T-helper 9 cell (primary cell): ENCODE data around the gene CRYAA.
"Not testable (repeated sequence)": the region's sequence is repeated elsewhere in the genome, so short reads cannot be mapped to it uniquely, and the experiment has no call there.

Experiments
- DNase-seq: peaks from one replicate; pipeline ENCODE4 v3.0.0-alpha.2; 2020
- total RNA-seq, 2 donors: gene quantifications; one replicate each; lab custom pipeline; 2026; lab: John Stamatoyannopoulos, UW

Gene CRYAA, protein sequence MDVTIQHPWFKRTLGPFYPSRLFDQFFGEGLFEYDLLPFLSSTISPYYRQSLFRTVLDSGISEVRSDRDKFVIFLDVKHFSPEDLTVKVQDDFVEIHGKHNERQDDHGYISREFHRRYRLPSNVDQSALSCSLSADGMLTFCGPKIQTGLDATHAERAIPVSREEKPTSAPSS
- total RNA-seq = 0 reads per million in 2 donors

DNA sequence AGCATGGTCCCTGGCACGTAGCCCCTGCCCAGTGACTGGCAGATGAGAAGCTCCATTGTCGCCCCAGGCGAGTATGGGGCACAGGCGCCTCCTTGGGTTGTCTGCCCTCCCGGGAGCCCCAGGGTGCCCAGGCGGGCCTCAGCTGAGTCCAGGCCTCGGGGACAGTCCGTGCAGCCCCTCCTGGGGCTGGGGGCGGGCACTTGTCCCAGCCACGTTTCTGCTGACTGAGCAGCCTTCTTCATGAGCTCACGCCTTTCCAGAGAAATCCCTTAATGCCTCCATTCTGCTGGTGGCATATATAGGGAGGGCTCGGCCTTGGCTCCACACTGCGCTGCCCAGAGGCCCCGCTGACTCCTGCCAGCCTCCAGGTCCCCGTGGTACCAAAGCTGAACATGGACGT, at the start of gene CRYAA:
Gene CRYAA, plus strand, starts transcription at position 301 of the 400 bp plus-strand sequence. Its CDS starts 92 bp downstream, at position 393.
- DNase-seq = not testable (repeated sequence)

DNA sequence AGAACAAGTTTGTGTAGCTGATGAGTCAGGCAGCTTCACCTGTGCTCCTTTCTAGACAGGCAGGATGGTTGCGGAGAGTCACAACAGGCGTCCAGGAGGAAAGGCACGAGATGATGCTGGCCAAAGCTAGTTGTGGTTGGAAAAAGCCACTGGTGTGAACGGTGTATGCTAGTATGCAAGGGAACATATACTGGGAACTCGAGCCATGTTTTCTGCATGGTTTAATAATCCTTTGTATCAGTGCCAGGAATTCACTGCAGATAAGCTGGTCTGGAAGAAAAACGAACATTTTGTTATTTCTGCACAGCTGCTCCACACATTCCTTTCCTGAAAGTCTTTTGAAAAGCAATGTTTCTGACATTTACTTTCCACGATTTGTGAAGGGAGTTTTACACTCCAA, 38.7 kb upstream of the CRYAA start:
- DNase-seq = not testable (repeated sequence)

DNA sequence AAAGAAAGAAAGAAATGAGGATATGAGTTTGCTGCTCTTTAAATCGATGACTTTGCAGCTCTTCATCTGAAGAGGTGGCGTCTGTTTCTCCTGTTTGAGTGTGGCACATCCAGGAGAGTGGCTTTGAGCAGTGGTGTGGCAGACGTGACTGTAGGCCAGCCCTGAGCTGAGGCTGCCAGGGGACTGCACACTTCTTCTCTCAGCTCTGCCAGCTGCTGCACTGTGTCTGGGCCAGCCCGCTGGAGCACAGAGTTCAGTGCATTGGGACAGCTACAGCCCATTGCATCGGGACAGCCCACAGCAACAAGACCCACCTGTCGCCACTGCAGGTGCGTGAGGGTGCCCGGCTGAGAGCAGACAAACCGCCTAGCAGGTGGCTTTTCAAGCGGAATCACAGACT, 34.3 kb upstream of the CRYAA start:
- not testable (repeated sequence) for DNase-seq

DNA sequence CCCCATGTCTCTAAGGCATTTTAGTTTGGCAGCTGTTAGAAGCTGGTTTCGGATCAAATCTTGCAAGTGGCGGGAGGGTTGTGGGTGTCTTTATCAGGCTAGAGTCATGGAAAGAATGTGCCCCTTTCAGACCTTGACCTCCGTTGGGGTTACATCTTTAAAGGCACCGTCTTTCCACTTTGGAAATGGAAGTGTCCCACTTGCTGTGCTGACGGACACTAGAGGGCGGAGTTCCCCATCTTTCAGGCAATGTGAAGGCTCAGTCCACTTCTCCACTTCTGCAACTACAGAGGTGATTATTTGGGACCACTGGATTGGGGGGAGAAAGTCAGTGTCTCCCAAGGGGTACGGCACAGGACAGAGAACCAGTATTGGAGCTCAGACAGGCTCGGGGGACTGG, 29.9 kb upstream of the CRYAA start:
- DNase-seq = not testable (repeated sequence)

DNA sequence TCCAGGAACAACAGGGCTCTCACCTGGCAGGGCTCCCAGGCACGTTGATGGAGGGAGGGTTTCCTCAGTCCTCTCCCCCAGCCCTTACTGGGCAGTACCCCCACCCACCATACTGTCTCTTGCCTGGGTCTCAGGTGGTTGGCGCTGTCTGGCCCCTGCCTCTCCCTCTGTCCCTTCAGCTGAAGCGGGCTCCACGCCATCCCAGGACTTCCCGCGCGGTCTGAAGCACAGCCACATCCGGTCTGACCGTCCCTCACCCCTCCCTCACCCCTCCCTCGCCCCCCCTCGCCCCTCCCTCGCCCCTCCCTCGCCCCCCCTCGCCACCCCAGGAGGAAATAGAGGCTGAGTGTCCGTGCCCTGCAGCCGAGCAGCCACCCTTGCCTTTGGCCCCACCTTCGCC, 27.4 kb upstream of the CRYAA start:
- DNase-seq = not testable (repeated sequence)

DNA sequence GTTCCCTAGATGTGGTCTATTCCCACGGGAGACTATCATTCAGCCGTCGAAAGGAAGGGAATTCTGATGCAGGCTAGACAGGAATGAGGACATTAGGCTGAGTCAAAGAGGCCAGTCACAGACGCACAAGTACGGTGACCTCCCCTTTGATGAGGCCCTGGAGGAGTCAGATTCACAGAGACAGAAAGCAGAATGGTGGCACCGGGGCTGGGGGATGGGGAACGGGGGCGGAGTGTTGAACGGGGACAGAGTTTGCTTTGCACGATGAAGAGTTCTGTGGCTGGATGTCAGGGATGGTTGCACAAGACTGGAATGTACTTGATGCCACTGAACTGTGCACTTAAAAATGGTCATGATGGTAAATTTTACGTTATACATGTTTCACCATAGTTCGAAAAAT, 22.2 kb upstream of the CRYAA start:
- DNase-seq = not testable (repeated sequence)

DNA sequence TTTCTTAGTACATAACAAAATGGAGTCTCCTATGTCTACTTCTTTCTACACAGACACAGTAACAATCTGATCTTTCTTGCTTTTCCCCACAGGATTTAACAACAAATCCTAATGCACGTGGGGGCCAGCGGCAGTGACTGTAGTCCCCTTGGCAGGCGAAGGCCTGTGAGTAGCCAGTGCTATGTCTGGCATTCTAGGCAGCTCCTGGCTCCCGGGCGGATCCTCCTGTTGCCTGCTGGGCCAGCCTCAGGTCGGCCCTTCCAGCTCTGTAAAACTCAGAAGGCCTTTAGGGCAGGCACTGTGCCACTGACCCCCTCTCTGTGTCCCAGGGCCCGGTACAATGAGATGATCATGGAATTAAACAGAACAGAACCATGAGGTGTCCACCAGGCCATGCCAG, 20.8 kb upstream of the CRYAA start:
- not testable (repeated sequence) for DNase-seq

DNA sequence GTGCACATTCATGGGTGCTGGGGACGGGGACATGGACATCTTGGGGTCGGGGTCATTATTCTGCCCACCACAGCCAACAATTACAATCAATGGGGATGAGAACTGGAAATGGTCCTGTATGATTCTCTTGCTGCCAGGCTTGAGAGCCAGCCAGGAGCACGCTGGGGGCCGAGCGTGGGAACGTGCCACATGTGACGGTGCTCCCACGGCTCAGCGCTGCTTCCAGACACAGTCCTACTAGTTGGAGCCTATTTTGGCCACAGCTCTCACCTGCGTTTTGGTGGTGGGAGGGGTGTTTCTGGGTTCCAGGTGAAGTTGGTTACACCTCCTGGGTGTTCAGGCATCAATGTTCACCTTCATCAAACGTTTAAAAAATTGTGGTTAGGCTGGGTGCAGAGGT, 19.5 kb upstream of the CRYAA start:
- DNase-seq = not testable (repeated sequence)

DNA sequence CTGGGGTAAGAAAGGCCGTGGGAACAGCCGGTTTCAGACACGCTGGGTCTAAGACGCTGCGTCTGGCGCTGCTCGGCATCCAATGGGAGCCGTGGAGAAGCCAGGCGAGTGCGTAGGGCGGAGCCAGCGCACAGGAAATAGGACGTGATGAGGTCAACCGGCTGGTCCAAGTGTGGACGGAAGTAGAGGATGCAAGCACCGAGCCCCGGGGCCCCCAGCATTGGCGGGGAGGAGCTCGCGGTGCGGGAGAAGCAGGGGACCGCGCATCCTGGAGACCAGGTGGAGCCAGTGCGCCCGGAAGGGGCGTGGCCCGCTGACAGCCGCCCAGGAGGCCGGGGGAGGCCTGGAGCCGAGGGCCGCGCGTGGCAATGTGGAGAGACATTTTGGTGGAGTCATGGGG, 15.2 kb upstream of the CRYAA start:
- DNase-seq = not testable (repeated sequence)

DNA sequence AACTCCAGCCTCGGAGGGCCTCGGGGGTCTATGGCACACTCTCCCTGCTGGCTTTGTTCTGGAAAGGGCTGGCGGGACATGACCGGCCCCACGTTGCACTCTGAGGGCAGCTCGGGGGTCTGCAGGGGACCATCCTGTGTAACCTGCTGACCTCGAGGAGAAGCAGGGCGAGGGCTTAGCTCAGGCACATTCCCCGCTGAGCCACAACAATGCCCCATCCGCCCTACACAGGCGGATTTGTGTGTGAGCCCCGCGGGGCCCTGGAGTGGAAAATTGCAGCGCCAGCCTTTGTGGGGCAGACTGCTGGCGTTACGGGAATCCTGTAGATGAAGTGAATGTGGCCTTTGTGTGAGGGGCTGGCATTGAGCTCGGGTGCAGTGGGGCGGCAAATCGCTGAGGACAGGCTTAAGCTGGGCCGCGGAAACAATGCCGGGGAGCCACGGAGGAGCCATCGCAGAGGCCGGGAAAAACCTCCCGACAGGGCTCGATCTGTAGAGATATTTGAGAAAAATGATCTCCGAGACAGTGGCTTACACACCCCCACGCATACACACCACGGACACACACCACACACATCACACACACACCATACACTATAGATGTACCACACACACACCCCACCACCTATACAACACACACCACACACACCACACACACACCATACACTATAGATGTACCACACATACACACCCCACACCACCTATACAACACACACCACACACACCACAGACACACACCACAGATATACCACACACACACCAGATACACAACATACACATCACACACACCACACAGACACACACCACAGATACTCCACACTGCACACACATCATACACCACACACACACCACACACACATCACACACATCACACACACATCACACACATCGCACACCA, 9.3 kb upstream of the CRYAA start:
- DNase-seq = not testable (repeated sequence)

DNA sequence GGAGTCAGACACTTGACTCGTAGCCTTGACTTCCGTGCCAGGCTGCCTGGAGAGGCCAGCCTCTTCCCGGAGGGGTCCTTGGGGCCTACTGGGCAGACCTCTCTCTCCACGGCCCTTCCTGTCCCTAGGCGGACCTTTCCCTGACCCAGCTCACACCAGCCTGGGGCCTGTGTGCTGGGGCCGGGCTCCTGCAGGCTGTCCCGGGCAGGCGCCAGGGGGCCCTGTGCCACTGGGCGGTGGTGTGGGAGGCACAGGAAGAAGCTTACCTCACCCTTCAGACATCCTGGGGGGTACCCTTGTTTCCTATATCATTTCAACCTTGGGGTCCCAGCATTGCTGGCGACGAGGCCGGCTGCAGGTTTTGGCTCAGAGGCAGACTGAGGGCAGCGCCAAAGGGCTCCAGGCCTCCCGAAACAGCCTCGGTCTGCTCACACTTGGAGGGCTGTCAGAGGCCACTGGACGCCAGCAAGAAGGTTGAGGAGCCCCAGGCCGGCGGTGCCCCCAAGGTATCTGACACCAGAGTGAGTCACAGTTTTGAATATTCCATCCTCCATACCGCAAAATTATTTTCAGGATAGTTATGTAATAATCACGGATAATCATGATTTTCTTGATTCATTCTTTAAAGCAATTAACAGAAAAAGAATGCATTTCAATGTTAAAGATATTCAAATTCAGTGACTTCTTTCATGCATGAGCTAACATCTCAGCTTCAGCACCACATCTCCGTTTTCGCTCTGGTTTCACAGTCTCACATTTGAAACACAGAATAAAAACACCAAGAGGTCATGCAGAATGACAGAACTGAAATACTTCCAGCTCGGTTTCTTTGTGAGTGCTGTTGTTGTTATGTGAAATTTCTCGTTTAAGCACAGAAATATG, 6.7 kb upstream of the CRYAA start:
- not testable (repeated sequence) for DNase-seq

DNA sequence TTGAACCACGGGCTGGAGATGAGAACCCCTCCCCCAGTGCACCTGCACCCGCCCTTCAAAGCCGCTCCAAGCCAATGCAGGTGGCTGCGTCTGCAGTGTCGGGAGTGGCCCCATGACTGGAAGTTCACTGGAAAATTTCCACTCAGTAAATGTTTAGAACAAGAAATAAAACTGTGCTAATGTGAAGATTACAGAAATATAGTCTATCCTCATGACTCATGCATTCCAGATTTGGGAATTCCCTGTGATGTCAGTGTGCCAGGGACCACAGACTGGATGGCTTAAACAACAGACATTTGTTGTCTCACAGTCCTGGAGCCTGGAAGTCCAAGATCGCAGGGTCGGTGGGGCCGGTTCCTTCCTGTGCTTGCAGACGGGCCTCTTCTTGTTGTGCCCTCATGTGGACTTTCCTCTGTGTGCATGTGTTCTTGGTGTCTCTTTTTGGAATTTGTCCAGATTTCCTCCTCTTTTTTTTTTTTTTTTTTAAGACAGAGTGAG, 6.1 kb upstream of the CRYAA start:
- not testable (repeated sequence) for DNase-seq

DNA sequence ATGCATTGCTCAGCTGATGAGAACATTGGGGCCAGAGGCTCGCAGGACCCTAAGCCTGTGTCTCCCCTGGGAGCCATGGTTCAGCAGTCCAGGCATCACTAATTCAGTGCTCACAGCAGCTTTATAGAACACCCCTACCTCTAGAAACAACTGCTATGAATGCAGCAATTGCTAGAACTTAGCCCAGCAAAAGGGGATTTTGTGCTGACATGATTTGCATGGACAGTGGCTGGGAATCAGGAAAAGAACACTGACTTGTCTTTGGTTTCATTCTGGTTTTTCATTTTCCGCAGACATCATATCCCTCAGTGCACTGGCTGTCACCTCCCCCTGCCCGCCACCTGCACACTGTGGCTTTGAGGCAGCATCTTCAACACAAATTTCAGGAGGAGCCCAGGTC, 4.0 kb upstream of the CRYAA start:
- not testable (repeated sequence) for DNase-seq

DNA sequence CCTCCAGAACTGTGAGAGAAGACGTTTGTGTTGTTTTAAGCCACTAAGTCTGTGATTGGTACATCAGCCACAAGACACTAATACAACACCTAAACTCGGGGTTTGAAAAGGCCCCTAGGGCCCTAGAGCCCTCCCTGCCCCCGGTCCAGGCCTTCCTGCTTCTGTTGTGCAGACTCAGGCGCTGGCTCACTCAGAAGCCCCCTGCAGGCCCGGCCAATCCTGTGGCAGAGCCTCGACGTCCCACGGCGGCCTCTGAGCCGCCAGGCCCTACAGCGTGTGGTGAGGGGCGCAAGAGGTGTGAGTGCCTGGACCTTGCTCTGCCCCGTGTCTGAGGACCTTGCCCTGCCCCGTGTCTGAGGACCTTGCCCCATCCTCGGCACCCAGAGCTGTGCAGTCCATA, 3.1 kb upstream of the CRYAA start:
- not testable (repeated sequence) for DNase-seq

DNA sequence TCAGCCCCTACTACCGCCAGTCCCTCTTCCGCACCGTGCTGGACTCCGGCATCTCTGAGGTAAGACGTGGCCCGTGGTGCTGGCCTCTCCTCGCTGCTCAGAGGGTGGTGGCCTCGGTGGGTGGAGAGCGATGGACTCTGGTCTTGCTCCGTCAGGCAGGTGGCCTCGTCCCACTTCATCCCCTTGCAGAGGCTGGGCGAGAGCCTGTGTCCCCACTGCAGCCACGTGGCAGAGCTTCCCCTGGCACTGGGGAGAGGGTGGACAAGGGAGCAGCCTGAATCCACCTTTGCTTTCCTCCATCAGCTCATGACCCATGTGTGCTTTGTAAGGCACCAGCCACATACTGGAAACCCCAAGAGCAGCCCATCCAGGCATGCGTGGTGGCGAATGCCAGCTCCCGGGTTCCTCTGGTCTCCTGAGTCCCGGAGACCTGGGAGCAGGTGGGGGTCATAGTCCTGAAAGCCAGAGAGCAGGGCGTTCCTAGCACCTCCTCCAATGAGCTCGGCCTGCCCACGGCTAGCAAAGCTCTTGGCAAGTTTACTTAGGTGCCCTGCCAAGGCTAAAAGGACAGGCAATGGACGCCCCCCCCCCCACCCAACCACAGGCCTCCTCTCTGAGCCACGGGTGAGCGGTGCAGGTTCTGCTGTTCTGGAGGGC, 550 bp downstream of the CRYAA start:
- DNase-seq = not testable (repeated sequence)

DNA sequence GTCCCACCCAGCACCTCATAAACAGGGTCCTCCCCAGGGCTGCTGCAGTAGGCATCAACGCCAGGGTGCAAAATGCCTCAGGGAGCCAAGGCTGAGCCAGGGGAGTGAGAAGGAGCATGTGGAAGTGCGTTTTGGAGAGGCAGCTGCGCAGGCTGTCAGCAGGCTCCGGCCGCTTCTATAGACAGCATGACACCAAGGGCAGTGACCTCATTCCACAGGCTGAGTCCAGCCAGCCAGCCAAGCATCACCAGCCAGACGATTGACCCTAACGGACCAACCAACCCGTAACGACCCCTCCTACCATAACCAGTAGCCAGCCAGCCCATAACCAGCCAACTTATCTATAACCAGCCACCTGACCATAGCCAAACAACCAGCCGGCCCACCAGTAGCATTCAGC, 1.1 kb downstream of the CRYAA start:
- not testable (repeated sequence) for DNase-seq

DNA sequence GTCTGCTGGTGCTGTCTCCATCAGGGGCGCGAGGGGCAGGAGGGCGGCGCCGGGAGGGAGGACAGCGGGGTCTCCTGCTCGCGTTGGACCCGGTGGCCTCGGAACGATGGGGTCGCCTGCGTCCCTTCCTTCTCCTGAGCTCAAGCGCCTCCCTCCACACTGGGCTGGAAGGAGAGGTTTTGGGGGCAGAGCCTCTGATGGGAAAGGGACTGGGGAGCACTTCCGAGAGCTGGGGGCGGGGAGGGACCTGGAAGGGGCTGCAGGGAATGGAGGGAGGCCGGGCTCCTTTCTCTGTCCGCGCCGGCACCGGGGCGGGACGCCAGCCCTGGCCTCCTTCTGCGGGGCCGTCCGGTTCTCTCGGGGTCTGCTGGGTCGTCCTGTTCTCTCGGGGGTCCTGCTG, 4.0 kb downstream of the CRYAA start:
- DNase-seq = not testable (repeated sequence)

DNA sequence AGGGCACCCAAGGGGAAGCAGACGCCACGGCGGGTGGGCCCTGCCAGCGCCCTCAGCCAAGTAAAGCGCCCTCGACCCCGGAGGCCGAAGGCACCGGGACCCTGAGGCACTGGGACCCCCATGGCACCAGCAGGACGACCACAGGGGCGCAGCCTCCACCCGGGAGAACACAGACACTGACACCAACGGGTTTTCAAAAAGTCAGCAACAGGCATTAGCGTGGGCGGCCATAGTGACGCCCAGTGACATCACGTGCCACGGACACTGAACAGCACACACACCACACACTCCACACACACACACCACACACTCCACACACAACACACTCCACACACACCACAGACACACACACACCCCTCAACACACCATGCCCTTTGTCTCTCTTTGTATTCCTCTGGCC, 4.6 kb downstream of the CRYAA start:
- DNase-seq = not testable (repeated sequence)

DNA sequence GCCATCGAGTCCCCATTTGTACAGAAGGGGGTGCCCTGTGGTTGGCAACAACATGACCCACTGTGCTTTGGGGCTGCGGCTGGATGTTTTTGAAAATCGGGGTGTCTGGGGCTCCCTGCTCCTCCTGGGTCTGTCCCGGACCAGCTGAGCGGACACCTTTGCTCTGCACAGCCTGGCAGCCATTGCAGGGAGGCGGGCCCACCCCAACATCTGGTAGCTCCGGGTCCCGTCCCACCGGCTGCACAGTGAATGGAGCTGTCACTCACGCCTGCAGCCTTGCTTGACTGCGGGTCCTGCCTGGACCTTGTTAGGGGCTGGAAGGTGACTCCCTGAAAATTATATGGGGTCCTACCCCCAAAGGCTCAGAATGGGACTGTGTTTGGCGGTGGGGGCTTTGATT, 5.1 kb downstream of the CRYAA start:
- not testable (repeated sequence) for DNase-seq

DNA sequence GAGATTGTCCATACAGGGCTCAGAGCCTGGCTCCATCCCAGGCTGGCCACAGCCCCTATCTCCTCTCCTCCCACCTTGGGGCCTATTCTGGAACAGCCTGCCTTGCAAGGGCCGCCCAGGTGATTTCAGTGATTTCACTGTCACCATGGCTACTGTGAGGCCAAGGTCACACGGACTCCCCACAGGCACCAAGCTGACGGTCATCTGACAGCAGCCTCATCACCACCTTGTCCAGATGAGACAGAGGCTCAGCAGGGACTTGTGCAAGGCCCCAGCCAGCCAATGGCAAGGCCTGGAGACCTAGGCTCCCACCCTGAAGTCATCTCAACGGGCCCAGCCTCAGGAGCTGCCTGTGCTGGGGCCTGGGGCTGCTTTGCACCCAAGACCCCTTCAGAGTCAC, 6.2 kb downstream of the CRYAA start:
- not testable (repeated sequence) for DNase-seq

DNA sequence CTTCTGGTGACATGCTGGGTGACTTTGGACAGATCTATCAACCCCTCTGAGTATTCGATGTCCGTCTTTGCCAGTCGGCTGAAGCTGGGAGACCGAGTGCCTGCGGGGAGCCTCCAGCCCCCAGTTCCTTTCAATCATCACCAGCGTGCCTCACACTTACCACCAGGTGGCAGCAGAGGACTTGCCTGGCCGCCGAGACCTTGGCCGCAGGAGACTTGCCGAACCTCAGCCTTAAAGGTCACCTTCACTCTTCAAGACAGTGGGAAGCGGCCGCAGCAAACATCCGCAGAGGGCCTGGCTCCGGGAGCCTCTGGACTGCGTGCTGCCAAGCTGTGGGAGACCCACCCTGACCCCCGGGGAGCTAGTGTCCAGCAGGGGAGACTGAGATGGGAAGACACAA, 7.8 kb downstream of the CRYAA start:
- not testable (repeated sequence) for DNase-seq
